ENCODE results near the gene TMEM126A. TPM values are rescaled to one million over a fixed set of nuclear protein-coding genes. Genes with fewer than 3 reads are reported as not detected.
A peak's percentile ranks its signal among the peaks of the same experiment; 100 is the strongest.

Gene TMEM126A
- total and polyA plus RNA-seq, 2 of the 13 experiments (the other 11 are each of a cell fraction or from before 2014, with no cell fraction given), result 59.5 to 66.9 TPM

GRCh38 chr11:85627998-85628770 lies 19.6 kb upstream of the TMEM126A start, which contains the start of gene TMEM126B (continued):
- TF ChIP-seq CEBPB (IDR thresholded peaks at IDR 0.05; ENCODE audit: borderline replicate concordance, low read depth, low read length) (no peak), ZFP36 (IDR thresholded peaks at IDR 0.05; ENCODE audit: borderline replicate concordance, low read depth, low read length, partially characterized antibody) (no peak), ZFX (CRISPR knock-in tag; IDR thresholded peaks at IDR 0.05; ENCODE audit: low read depth) (peak; percentile 75; the same call in 1 of the 2 replicates), HNRNPH1 (optimal IDR thresholded peaks at IDR 0.05; ENCODE audit: low read depth, low read length) (no peak), TFDP2 (CRISPR knock-in tag; IDR thresholded peaks at IDR 0.05) (peak; percentile 96), STAT5B (CRISPR knock-in tag; IDR thresholded peaks at IDR 0.05) (no peak), PAF1 (CRISPR knock-in tag; IDR thresholded peaks at IDR 0.05) (no peak), ZFP1 (CRISPR knock-in tag; IDR thresholded peaks at IDR 0.05) (no peak), ZNF331 (CRISPR knock-in tag; IDR thresholded peaks at IDR 0.05) (peak; percentile 48; the same call in 1 of the 2 replicates), ZNF136 (CRISPR knock-in tag; IDR thresholded peaks at IDR 0.05; ENCODE audit: low read depth) (no peak), ZNF251 (CRISPR knock-in tag; IDR thresholded peaks at IDR 0.05) (no peak), CSRNP2 (CRISPR knock-in tag; conservative IDR thresholded peaks at IDR 0.05; ENCODE audit: low read depth) (no peak), GABPA (IDR thresholded peaks at IDR 0.05; ENCODE audit: low read depth, low read length) (peak; percentile 37; the same call in 1 of the 2 replicates), GABPA (CRISPR knock-in tag; IDR thresholded peaks at IDR 0.05; ENCODE audit: low read depth) (peak; percentile 78), TRIM22 (IDR thresholded peaks at IDR 0.05) (no peak), ZSCAN30 (CRISPR knock-in tag; IDR thresholded peaks at IDR 0.05) (no peak), ZBTB49 (CRISPR knock-in tag; IDR thresholded peaks at IDR 0.05; ENCODE audit: borderline replicate concordance) (no peak), CCAR2 (optimal IDR thresholded peaks at IDR 0.05; ENCODE audit: low read depth, low read length) (no peak), ZNF572 (CRISPR knock-in tag; IDR thresholded peaks at IDR 0.05) (no peak), REPIN1 (CRISPR knock-in tag; IDR thresholded peaks at IDR 0.05; ENCODE audit: borderline replicate concordance, low read depth) (peak; percentile 83)
- TF ChIP-seq, protein P1, sequence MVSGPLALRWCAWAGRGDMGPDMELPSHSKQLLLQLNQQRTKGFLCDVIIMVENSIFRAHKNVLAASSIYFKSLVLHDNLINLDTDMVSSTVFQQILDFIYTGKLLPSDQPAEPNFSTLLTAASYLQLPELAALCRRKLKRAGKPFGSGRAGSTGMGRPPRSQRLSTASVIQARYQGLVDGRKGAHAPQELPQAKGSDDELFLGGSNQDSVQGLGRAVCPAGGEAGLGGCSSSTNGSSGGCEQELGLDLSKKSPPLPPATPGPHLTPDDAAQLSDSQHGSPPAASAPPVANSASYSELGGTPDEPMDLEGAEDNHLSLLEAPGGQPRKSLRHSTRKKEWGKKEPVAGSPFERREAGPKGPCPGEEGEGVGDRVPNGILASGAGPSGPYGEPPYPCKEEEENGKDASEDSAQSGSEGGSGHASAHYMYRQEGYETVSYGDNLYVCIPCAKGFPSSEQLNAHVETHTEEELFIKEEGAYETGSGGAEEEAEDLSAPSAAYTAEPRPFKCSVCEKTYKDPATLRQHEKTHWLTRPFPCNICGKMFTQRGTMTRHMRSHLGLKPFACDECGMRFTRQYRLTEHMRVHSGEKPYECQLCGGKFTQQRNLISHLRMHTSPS (CRISPR knock-in tag; IDR thresholded peaks at IDR 0.05; ENCODE audit: low read depth), result no peak

All from HepG2 (cell line).